ENCODE results near the gene TDRD10.

The TDRD10 gene

GRCh38 chr1:154503898-154504297 lies 1.9 kb downstream of the TDRD10 start:
- DNase-seq, result no peak
- Mint-ChIP-seq H3K36me3 (ENCODE audit: low read depth) (no peaks in the 10 kb centered on the region), H3K4me1 (peaks cover 5% of the 10 kb centered on the region), H3K27ac (no peak overlapping the region), H3K4me3 (peak overlapping the region; percentile 18), H3K27me3 (ENCODE audit: low read depth, poor library complexity) (peaks cover 95% of the 10 kb centered on the region), H3K9me3 (peaks cover 45% of the 10 kb centered on the region)
- TF ChIP-seq CTCF (IDR thresholded peaks at IDR 0.05), result no peak

- H3K4me1 Mint-ChIP-seq, result no peaks in the 10 kb centered on the region
- H3K36me3 Mint-ChIP-seq (ENCODE audit: low read depth), result no peaks in the 10 kb centered on the region
- no peak for TF ChIP-seq CTCF (IDR thresholded peaks at IDR 0.05)
- no peak for DNase-seq
- no peak overlapping the region for H3K4me3 Mint-ChIP-seq
- peaks cover 46% of the 10 kb centered on the region for H3K27me3 Mint-ChIP-seq (ENCODE audit: low read depth, poor library complexity)
- no peak overlapping the region for H3K27ac Mint-ChIP-seq
- peaks cover 1% of the 10 kb centered on the region for H3K9me3 Mint-ChIP-seq
Observed at GRCh38 chr1:154512760-154513159, 10.7 kb downstream of the TDRD10 start.

GRCh38 chr1:154514066-154514553 lies 12.1 kb downstream of the TDRD10 start:
- Mint-ChIP-seq H3K4me1 (no peaks in the 10 kb centered on the region), H3K4me3 (no peak overlapping the region), H3K27ac (no peak overlapping the region), H3K36me3 (ENCODE audit: low read depth) (no peaks in the 10 kb centered on the region), H3K27me3 (ENCODE audit: low read depth, poor library complexity) (peaks cover 33% of the 10 kb centered on the region), H3K9me3 (no peaks in the 10 kb centered on the region)
- TF ChIP-seq CTCF (IDR thresholded peaks at IDR 0.05), result no peak
- no peak for DNase-seq

GRCh38 chr1:154517661-154518060 lies 15.6 kb downstream of the TDRD10 start:
- no peak for DNase-seq
- no peak overlapping the region for H3K27ac Mint-ChIP-seq
- TF ChIP-seq CTCF (IDR thresholded peaks at IDR 0.05), result no peak
- no peak overlapping the region for H3K4me3 Mint-ChIP-seq
- H3K36me3 Mint-ChIP-seq (ENCODE audit: low read depth), result no peaks in the 10 kb centered on the region
- no peaks in the 10 kb centered on the region for H3K9me3 Mint-ChIP-seq
- H3K27me3 Mint-ChIP-seq (ENCODE audit: low read depth, poor library complexity), result peaks cover 30% of the 10 kb centered on the region
- H3K4me1 Mint-ChIP-seq, result peaks cover 14% of the 10 kb centered on the region

GRCh38 chr1:154519591-154519991 lies 17.6 kb downstream of the TDRD10 start:
- DNase-seq, result no peak
- no peaks in the 10 kb centered on the region for H3K9me3 Mint-ChIP-seq
- H3K27ac Mint-ChIP-seq, result no peak overlapping the region
- no peaks in the 10 kb centered on the region for H3K36me3 Mint-ChIP-seq (ENCODE audit: low read depth)
- peaks cover 14% of the 10 kb centered on the region for H3K4me1 Mint-ChIP-seq
- no peak for TF ChIP-seq CTCF (IDR thresholded peaks at IDR 0.05)
- H3K27me3 Mint-ChIP-seq (ENCODE audit: low read depth, poor library complexity), result peaks cover 22% of the 10 kb centered on the region
- no peak overlapping the region for H3K4me3 Mint-ChIP-seq

GRCh38 chr1:154520333-154520732 lies 18.3 kb downstream of the TDRD10 start:
- TF ChIP-seq CTCF (IDR thresholded peaks at IDR 0.05), result no peak
- H3K4me1 Mint-ChIP-seq, result peaks cover 14% of the 10 kb centered on the region

More at GRCh38 chr1:154520333-154520732, 18.3 kb downstream of the TDRD10 start:
- no peaks in the 10 kb centered on the region for H3K9me3 Mint-ChIP-seq
- H3K27ac Mint-ChIP-seq, result no peak overlapping the region
- no peak overlapping the region for H3K4me3 Mint-ChIP-seq
- no peaks in the 10 kb centered on the region for H3K36me3 Mint-ChIP-seq (ENCODE audit: low read depth)
- DNase-seq, result no peak
- peaks cover 22% of the 10 kb centered on the region for H3K27me3 Mint-ChIP-seq (ENCODE audit: low read depth, poor library complexity)

Measured in nephron progenitor cell (in vitro differentiated cells).